ENCODE results near the gene OXT. TPM values are rescaled to one million over a fixed set of nuclear protein-coding genes. Genes with fewer than 3 reads are reported as not detected.

OXT gene
- total RNA-seq, 1 experiment from 2014 or later: not detected

- no peak overlapping the region for H4K5ac ChIP-seq (ENCODE audit: insufficient read length, low read depth, low read length)
- no peak overlapping the region for H2BK5ac ChIP-seq (ENCODE audit: insufficient read length, low read length)
- H2AK5ac ChIP-seq (ENCODE audit: insufficient read length, low read length): no peak overlapping the region
- H3T11ph ChIP-seq (ENCODE audit: low read length): no peak overlapping the region
- H3K4me1 ChIP-seq (ENCODE audit: insufficient read depth, low read length): no peaks in the 10 kb centered on the region
- no peaks in the 10 kb centered on the region for H4K20me1 ChIP-seq (ENCODE audit: control insufficient read depth, insufficient read depth, insufficient read length)
- H3K79me1 ChIP-seq (ENCODE audit: insufficient read depth, low read depth, low read length, poor library complexity, severe bottlenecking): no peaks in the 10 kb centered on the region
- Mint-ChIP-seq H3K27me3 (ENCODE audit: low read depth) (no peaks in the 10 kb centered on the region), H3K4me1 (peaks cover 4 to 5% of the 10 kb centered on the region in 2 experiments), H3K4me3 (no peak overlapping the region), H3K9me3 (no peaks in the 10 kb centered on the region), H3K27ac (0 out of 7 replicates have a peak overlapping the region, but pooled peaks of 1 of the 3 experiments have one; percentile 20), H3K36me3 (ENCODE audit: insufficient read depth in 1 of 3, low read depth in 3 of 3) (peaks cover 18 to 37% (median 28%) of the 10 kb centered on the region in 3 experiments; a peak in 6 of 7 replicates)
- no peak overlapping the region for H3K4ac ChIP-seq (ENCODE audit: low read depth, low read length)
- H3K27ac ChIP-seq (ENCODE audit: insufficient read length, low read depth, low read length): no peak overlapping the region
- no peak overlapping the region for H2BK12ac ChIP-seq (ENCODE audit: insufficient read length, low read depth, low read length)
- H3K14ac ChIP-seq (ENCODE audit: insufficient read depth, low read length): no peak overlapping the region
- H3K56ac ChIP-seq (ENCODE audit: insufficient read length, low read depth, low read length): no peak overlapping the region
- H3K9me3 ChIP-seq (ENCODE audit: control insufficient read depth, low read depth, low read length): no peaks in the 10 kb centered on the region
- no peak overlapping the region for H3K9ac ChIP-seq (ENCODE audit: extremely low read depth, insufficient read length, low read length)
- H3K79me2 ChIP-seq (ENCODE audit: insufficient read depth, low read length): no peaks in the 10 kb centered on the region; the same call in 1 of the 2 replicates
- no peak for TF ChIP-seq CTCF (conservative IDR thresholded peaks at IDR 0.05)
- no CpG with 5 or more reads among the region's 7 CpGs for WGBS (ENCODE audit: extremely low coverage, insufficient read length, low lambda C conversion rate)
- no peak overlapping the region for H2AFZ ChIP-seq (ENCODE audit: low read length)
- no peak overlapping the region for H3K18ac ChIP-seq (ENCODE audit: insufficient read length, low read depth, low read length)
- H4K8ac ChIP-seq (replicated peaks; ENCODE audit: insufficient read length, low read depth, low read length): no peak overlapping the region
- H3K27me3 ChIP-seq (ENCODE audit: insufficient read depth, low read length): no peaks in the 10 kb centered on the region
- DNase-seq: no peak
- H4K91ac ChIP-seq (ENCODE audit: insufficient read length, low read depth, low read length): no peak overlapping the region
- no peak overlapping the region for H3K23ac ChIP-seq (ENCODE audit: insufficient read length, low read depth, low read length)
- no peak overlapping the region for H2BK15ac ChIP-seq (ENCODE audit: low read depth, low read length)
- peaks cover 5% of the 10 kb centered on the region for H3K23me2 ChIP-seq (ENCODE audit: insufficient read length, low read depth, low read length, poor library complexity, severe bottlenecking)
- no peak overlapping the region for H2BK120ac ChIP-seq (ENCODE audit: low read depth, low read length, poor library complexity, severe bottlenecking)
- no peak overlapping the region for H3K4me2 ChIP-seq (ENCODE audit: insufficient read depth, insufficient read length, low read length)
- H2BK20ac ChIP-seq (ENCODE audit: low read depth, low read length, poor library complexity, severe bottlenecking): no peak overlapping the region
Measured at GRCh38 chr20:3051385-3052019, 19.9 kb upstream of the OXT start.
